ENCODE data around the gene GALM. TPM values are rescaled to one million over a fixed set of nuclear protein-coding genes. Genes with fewer than 3 reads are reported as not detected.

Gene GALM
- total and polyA plus RNA-seq, 2 of the 13 experiments (the other 11 are each of a cell fraction or from before 2014, with no cell fraction given), result 65.5 to 90.0 TPM

- peak overlapping the region; percentile 52 for H3K27ac ChIP-seq (ENCODE audit: extremely low read length, insufficient read depth, low read length)
- H3K27me3 ChIP-seq (ENCODE audit: control insufficient read depth in 1 of 2, insufficient read depth in 2 of 2, low read length in 2 of 2), result no peaks in the 10 kb centered on the region
- peaks cover 21 to 29% of the 10 kb centered on the region in 2 experiments for H3K36me3 ChIP-seq (replicated peaks in 1 of 2; ENCODE audit: control insufficient read depth in 1 of 2, insufficient read depth in 2 of 2, low read length in 2 of 2)
- no peaks in the 10 kb centered on the region for H4K20me1 ChIP-seq (ENCODE audit: insufficient read depth, low read length)
- in situ Hi-C loops (cut with HindIII; ENCODE audit: extremely low pct_ligation_motif_present, low pct_unique_long_range_greater_than_20kb) (loop anchor here (25.0 kb wide), 1 partner anchor 421 kb away; no protein-coding TSS in a partner anchor), intact Hi-C loops (cut with micrococcal nuclease; ENCODE audit: unreplicated experiment) (loop anchor here (5.0 to 10.0 kb wide), 2 partner anchors 46 to 359 kb away; partner anchors contain the start of gene ATL2)
- no peak overlapping the region for H3K4me2 ChIP-seq (ENCODE audit: low read depth, low read length)
- no peak overlapping the region for H3K4me3 ChIP-seq (replicated peaks in 1 of 3; ENCODE audit: insufficient read depth in 1 of 3, low read depth in 2 of 3, low read length in 3 of 3)
- BruUV-seq (replicated peaks), result no TSS peak
- H3K4me1 ChIP-seq (ENCODE audit: insufficient read depth, low read length), result peaks cover 67% of the 10 kb centered on the region
- no peaks in the 10 kb centered on the region for H3K9me3 ChIP-seq (ENCODE audit: low read length)
- POLR2A ChIA-PET, result interaction anchor here (0.7 to 5.5 kb wide), 5 partner anchors 9 to 152 kb away, joined by 3 to 92 read pairs (median 4); partner anchors contain the start of gene SRSF7
- ATAC-seq (peak; percentile 55), DNase-seq (ENCODE audit: low spot score) (peak; percentile 47), FAIRE-seq (peak; percentile 63)
- 70% methylated on average over 6 of the region's 6 CpGs for WGBS (ENCODE audit: low lambda C conversion rate)
- H2AFZ ChIP-seq (ENCODE audit: low read length), result no peak overlapping the region
- no peaks in the 10 kb centered on the region for H3K79me2 ChIP-seq (ENCODE audit: insufficient read depth, low read length)
- no peak overlapping the region for H3K9ac ChIP-seq (ENCODE audit: insufficient read depth, low read depth, low read length)
- CTCF ChIA-PET (ENCODE audit: low intra/inter-chr PET ratio, low total read pairs), result no interaction called here
- TF ChIP-seq RNF2 (conservative IDR thresholded peaks at IDR 0.05; ENCODE audit: low read depth), result no peak
- TF ChIP-seq ZMYM4 (CRISPR knock-in tag; IDR thresholded peaks at IDR 0.05), result peak; percentile 64
- peak; percentile 60 for TF ChIP-seq CEBPG (CRISPR knock-in tag; IDR thresholded peaks at IDR 0.05)
- TF ChIP-seq CEBPB (IDR thresholded peaks at IDR 0.05; ENCODE audit: borderline replicate concordance, low read depth, low read length), result peak; percentile 33; the same call in 1 of the 2 replicates
- TF ChIP-seq HMGXB3 (CRISPR knock-in tag; IDR thresholded peaks at IDR 0.05; ENCODE audit: borderline replicate concordance), result no peak
- TF ChIP-seq HNF4A (CRISPR knock-in tag; IDR thresholded peaks at IDR 0.05), result peak; percentile 79
- no peak for TF ChIP-seq MZF1 (CRISPR knock-in tag; IDR thresholded peaks at IDR 0.05; ENCODE audit: borderline replicate concordance)
- peak; percentile 63 for TF ChIP-seq SALL1 (CRISPR knock-in tag; IDR thresholded peaks at IDR 0.05)
- TF ChIP-seq FOXK1 (CRISPR knock-in tag; IDR thresholded peaks at IDR 0.05; ENCODE audit: borderline replicate concordance, low read depth), result no peak
- no peak for TF ChIP-seq YEATS4 (CRISPR knock-in tag; IDR thresholded peaks at IDR 0.05; ENCODE audit: borderline replicate concordance)
- no peak for TF ChIP-seq THYN1 (CRISPR knock-in tag; IDR thresholded peaks at IDR 0.05; ENCODE audit: borderline replicate concordance, low read depth)
- TF ChIP-seq ZNF335 (CRISPR knock-in tag; IDR thresholded peaks at IDR 0.05), result no peak
- no peak for TF ChIP-seq ZKSCAN8 (CRISPR knock-in tag; IDR thresholded peaks at IDR 0.05; ENCODE audit: borderline replicate concordance)
- TF ChIP-seq, protein P1, sequence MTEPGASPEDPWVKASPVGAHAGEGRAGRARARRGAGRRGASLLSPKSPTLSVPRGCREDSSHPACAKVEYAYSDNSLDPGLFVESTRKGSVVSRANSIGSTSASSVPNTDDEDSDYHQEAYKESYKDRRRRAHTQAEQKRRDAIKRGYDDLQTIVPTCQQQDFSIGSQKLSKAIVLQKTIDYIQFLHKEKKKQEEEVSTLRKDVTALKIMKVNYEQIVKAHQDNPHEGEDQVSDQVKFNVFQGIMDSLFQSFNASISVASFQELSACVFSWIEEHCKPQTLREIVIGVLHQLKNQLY (CRISPR knock-in tag; IDR thresholded peaks at IDR 0.05), result 0 out of 2 replicates have a peak, but pooled peaks have one; percentile 21
- TF ChIP-seq ZBTB3 (CRISPR knock-in tag; IDR thresholded peaks at IDR 0.05; ENCODE audit: borderline replicate concordance, low read depth), result peak; percentile 93
- TF ChIP-seq ARNT (IDR thresholded peaks at IDR 0.05), result no peak
Observed at GRCh38 chr2:38733300-38733971, 67.5 kb downstream of the GALM start.

Data from HepG2 (cell line).